GM12878 (cell line): Measurements from ENCODE around the gene DAAM1. TPM values are rescaled to one million over a fixed set of nuclear protein-coding genes. Genes with fewer than 3 reads are reported as not detected.

Source experiments
- ATAC-seq: fragments of 200-7000 bp; cut with Tn5 transposase; 3 replicates; pipeline ENCODE4 v1.9.1; 2020; ENCODE audit warnings: mild to moderate bottlenecking, moderate library complexity
- BruUV-seq: library from RNA; stranded (reverse); fragments of 400-500 nt; replicated peaks from 2 replicates; lab custom pipeline; 2021; lab: Mats Ljungman, UMichigan
- CTCF ChIA-PET: fragments of 300-600 bp; sonication (Branson Sonifier 250); formaldehyde crosslinking; extraction: SDS; loops from one replicate; lab custom pipeline; 2021; ENCODE audit warnings: inconsistent platforms; lab: Yijun Ruan, JAX
- POLR2A ChIA-PET: fragments of 350-600 bp; formaldehyde crosslinking; extraction: SDS; loops from one replicate; lab custom pipeline; 2021; ENCODE audit warnings: inconsistent platforms; lab: Charles Lee
- RAD21 ChIA-PET: fragments of 300-600 bp; sonication (Branson Sonifier 250); formaldehyde crosslinking; loops from one replicate; lab custom pipeline; 2023; ENCODE audit warnings: antibody characterized with exemption; ENCODE audit not compliant: unreplicated experiment; lab: Charles Lee
- SMC1A ChIA-PET: fragments of 300-600 bp; sonication (Branson Sonifier 250); formaldehyde crosslinking; loops from one replicate; lab custom pipeline; 2023; ENCODE audit not compliant: unreplicated experiment, uncharacterized antibody; lab: Charles Lee
- DNase-seq: peaks from one replicate; pipeline ENCODE4 v3.0.0-alpha.2; 2011; ENCODE audit warnings: low read depth, low spot score
- FAIRE-seq: peaks from 3 replicates; lab custom pipeline; 2011; peaks lifted over from hg19 to GRCh38; lab: Jason Lieb, UNC
- H2AFZ ChIP-seq: 2 replicates; pipeline ENCODE4 v1.6.0; 2011; ENCODE audit warnings: low read depth, low read length, control low read depth; ENCODE audit not compliant: control insufficient read depth
- H3K27ac ChIP-seq: 2 replicates; pipeline ENCODE4 v1.5.1; 2011; ENCODE audit warnings: control low read depth; ENCODE audit not compliant: control insufficient read depth, insufficient read depth
- H3K27me3 ChIP-seq, 2 experiments: replicated peaks in 1 of 2; 2 replicates each; pipeline versions ENCODE4 v1.6.0 to v1.6.1; 2011; ENCODE audit warnings: low read length in 1 of 2; ENCODE audit not compliant: control insufficient read depth in 2 of 2, insufficient read depth in 2 of 2
- H3K36me3 ChIP-seq, 2 experiments: 2 replicates each; pipeline ENCODE4 v1.5.1; 2011; ENCODE audit warnings: low read length in 1 of 2; ENCODE audit not compliant: control insufficient read depth in 2 of 2, insufficient read depth in 2 of 2
- H3K4me1 ChIP-seq: 2 replicates; pipeline ENCODE4 v1.6.1; 2011; ENCODE audit warnings: mild to moderate bottlenecking, low read length, moderate library complexity, mixed read lengths; ENCODE audit not compliant: control insufficient read depth, insufficient read depth
- H3K4me2 ChIP-seq: 2 replicates; pipeline ENCODE4 v1.6.0; 2011; ENCODE audit warnings: control low read depth; ENCODE audit not compliant: control insufficient read depth, insufficient read depth
- H3K4me3 ChIP-seq: fragments of 200-600 bp; sonication (generic); 2 replicates; pipeline ENCODE4 v1.5.1; 2016
- H3K79me2 ChIP-seq: 2 replicates; pipeline ENCODE4 v1.6.0; 2011; ENCODE audit warnings: low read length; ENCODE audit not compliant: control insufficient read depth, insufficient read depth
- H3K9ac ChIP-seq: 2 replicates; pipeline ENCODE4 v1.8.0; 2011; ENCODE audit warnings: low read length, control low read depth, mixed read lengths; ENCODE audit not compliant: control insufficient read depth, insufficient read depth
- H3K9me3 ChIP-seq: replicated peaks from 3 replicates; pipeline ENCODE4 v1.5.1; 2011; ENCODE audit warnings: mild to moderate bottlenecking, low read length; ENCODE audit not compliant: control insufficient read depth, insufficient read depth
- H4K20me1 ChIP-seq: 2 replicates; pipeline ENCODE4 v1.6.0; 2011; ENCODE audit not compliant: control insufficient read depth, insufficient read depth
- ATF7 ChIP-seq: fragments of 450-650 bp; IDR thresholded peaks from 2 replicates; pipeline ENCODE4 v1.6.1; 2016; ENCODE audit warnings: low read depth, mild to moderate bottlenecking
- GABPA ChIP-seq: IDR thresholded peaks from 2 replicates; pipeline ENCODE4 v1.6.1; 2014; ENCODE audit warnings: antibody characterized with exemption, low read depth, mild to moderate bottlenecking, inconsistent platforms
- HCFC1 ChIP-seq: fragments of 150-350 bp; IDR thresholded peaks from 2 replicates; pipeline ENCODE4 v1.6.1; 2014; ENCODE audit warnings: low read length
- MTA2 ChIP-seq: fragments of 450-650 bp; IDR thresholded peaks from 2 replicates; pipeline ENCODE4 v1.6.1; 2016; ENCODE audit warnings: low read depth, mild to moderate bottlenecking, moderate library complexity
- POLR2AphosphoS2 ChIP-seq: IDR thresholded peaks from 2 replicates; pipeline ENCODE4 v1.6.1; 2011; ENCODE audit warnings: low read depth, mild to moderate bottlenecking, low read length, improper control_type of control experiment, moderate library complexity
- YY1 ChIP-seq: IDR thresholded peaks from 2 replicates; pipeline ENCODE4 v1.6.1; 2011; ENCODE audit warnings: low read depth, mild to moderate bottlenecking, low read length
- WGBS: methylation state at CpG from one replicate; pipeline ENCODE4 v1.1.6; 2016; ENCODE audit warnings: low lambda C conversion rate; ENCODE audit not compliant: insufficient replicate concordance, insufficient coverage; ENCODE audit errors: missing lambda C conversion rate; 5-methylcytosine and 5-hydroxymethylcytosine counted together
- in situ Hi-C: fragments of 300-500 bp; cut with MboI; formaldehyde crosslinking; loops from 9 replicates; pipeline ENCODE4 v1.14.3; 2018; ENCODE audit warnings: mixed read lengths
- intact Hi-C: fragments of 100-400 bp; cut with micrococcal nuclease; formaldehyde crosslinking; loops from one replicate; pipeline ENCODE4 v1.14.2; 2022; ENCODE audit not compliant: unreplicated experiment
- polyA plus RNA-seq, 11 experiments: library from polyadenylated mRNA; depleted of rRNA in 4 of 11; unstranded in 6 of 11; stranded (reverse) in 5 of 11; fragments of >200 nt; fragmentation: Nextera tagmentation in 4 of 11; fragmentation: Illumina TruSeq in 1 of 11; extraction: Ambion mirVana in 4 of 11; extraction: Trizol in 1 of 11; gene quantifications; 1 replicate in 1 of 11; 2 replicates in 10 of 11; pipeline versions ENCODE4 v1.2.1 to v1.2.3, GENCODE V29; 2011 to 2016; ENCODE audit warnings: inconsistent platforms in 2 of 11, missing spikeins in 2 of 11, low read depth in 1 of 11
- total RNA-seq, 4 experiments: library from RNA; depleted of rRNA in 3 of 4; stranded (reverse); fragments of >200 nt in 3 of 4; fragmentation: Illumina TruSeq in 1 of 4; extraction: Trizol in 1 of 4; gene quantifications; 2 replicates each; pipeline versions ENCODE4 v1.2.1 to v1.2.3, GENCODE V29; 2013 to 2021
- TF ChIP-seq, protein P1 (sequence below): fragments of 450-650 bp; formaldehyde crosslinking; IDR thresholded peaks from 2 replicates; pipeline ENCODE4 v1.5.0; 2022; ENCODE audit warnings: mild to moderate bottlenecking, missing genetic modification characterization

Gene DAAM1
- total and polyA plus RNA-seq, 10 of the 15 experiments (the other 5 are each of a cell fraction or from before 2014, with no cell fraction given), result 13.8 to 32.4 (median 24.2) TPM

DNA sequence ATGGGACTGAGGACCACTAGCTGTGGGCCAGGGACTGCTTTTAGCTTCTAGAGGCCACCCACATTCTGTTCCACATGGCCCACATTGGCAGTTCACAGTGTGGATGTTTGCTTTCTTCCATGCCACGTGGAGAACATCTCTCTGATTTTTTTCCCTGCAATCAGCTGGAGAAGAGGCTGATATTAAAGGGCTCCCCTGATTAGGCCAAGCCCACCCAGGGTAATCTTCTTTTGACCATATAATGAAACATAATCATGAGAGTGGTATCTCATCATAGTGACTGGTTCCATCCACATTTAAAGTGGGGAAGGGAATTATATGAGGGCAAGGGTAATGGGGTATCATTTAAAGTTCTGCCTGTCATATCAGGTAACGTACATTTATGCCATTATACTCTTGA lies 15.8 kb downstream of the DAAM1 start:
- TF ChIP-seq MTA2 (no peak), GABPA (no peak), HCFC1 (no peak), POLR2AphosphoS2 (no peak), YY1 (no peak), ATF7 (no peak)
- TF ChIP-seq, protein P1, sequence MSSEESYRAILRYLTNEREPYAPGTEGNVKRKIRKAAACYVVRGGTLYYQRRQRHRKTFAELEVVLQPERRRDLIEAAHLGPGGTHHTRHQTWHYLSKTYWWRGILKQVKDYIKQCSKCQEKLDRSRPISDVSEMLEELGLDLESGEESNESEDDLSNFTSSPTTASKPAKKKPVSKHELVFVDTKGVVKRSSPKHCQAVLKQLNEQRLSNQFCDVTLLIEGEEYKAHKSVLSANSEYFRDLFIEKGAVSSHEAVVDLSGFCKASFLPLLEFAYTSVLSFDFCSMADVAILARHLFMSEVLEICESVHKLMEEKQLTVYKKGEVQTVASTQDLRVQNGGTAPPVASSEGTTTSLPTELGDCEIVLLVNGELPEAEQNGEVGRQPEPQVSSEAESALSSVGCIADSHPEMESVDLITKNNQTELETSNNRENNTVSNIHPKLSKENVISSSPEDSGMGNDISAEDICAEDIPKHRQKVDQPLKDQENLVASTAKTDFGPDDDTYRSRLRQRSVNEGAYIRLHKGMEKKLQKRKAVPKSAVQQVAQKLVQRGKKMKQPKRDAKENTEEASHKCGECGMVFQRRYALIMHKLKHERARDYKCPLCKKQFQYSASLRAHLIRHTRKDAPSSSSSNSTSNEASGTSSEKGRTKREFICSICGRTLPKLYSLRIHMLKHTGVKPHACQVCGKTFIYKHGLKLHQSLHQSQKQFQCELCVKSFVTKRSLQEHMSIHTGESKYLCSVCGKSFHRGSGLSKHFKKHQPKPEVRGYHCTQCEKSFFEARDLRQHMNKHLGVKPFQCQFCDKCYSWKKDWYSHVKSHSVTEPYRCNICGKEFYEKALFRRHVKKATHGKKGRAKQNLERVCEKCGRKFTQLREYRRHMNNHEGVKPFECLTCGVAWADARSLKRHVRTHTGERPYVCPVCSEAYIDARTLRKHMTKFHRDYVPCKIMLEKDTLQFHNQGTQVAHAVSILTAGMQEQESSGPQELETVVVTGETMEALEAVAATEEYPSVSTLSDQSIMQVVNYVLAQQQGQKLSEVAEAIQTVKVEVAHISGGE (CRISPR knock-in tag), result no peak
- ChIA-PET SMC1A (interaction anchor here (1.0 to 4.9 kb wide), 8 partner anchors 9 to 91 kb away, joined by 3 to 78 read pairs (median 9); partner anchors contain the start of gene DAAM1), CTCF (interaction anchor here (0.6 to 2.4 kb wide), 6 partner anchors 10 to 164 kb away, joined by 3 to 12 read pairs (median 4); no protein-coding TSS in a partner anchor), POLR2A (interaction anchor here (1.0 to 2.1 kb wide), 4 partner anchors 10 to 20 kb away, joined by 4 to 10 read pairs (median 4); no protein-coding TSS in a partner anchor), RAD21 (interaction anchor here (1.0 to 3.0 kb wide), 5 partner anchors 10 to 108 kb away, joined by 3 to 14 read pairs (median 5); no protein-coding TSS in a partner anchor)
- Histone ChIP-seq H2AFZ (no peak overlapping the region), H3K9ac (no peak overlapping the region), H3K27me3 (no peaks in the 10 kb centered on the region), H3K79me2 (peaks cover 7% of the 10 kb centered on the region), H3K27ac (no peak overlapping the region), H3K4me2 (no peak overlapping the region), H3K9me3 (no peaks in the 10 kb centered on the region), H3K36me3 (no peaks in the 10 kb centered on the region), H3K4me1 (peaks cover 8% of the 10 kb centered on the region; the same call in 1 of the 2 replicates), H4K20me1 (no peaks in the 10 kb centered on the region), H3K4me3 (no peak overlapping the region)
- WGBS, result 84% methylated on average over 2 of the region's 2 CpGs
- BruUV-seq, result no TSS peak
- intact Hi-C loops, result no loop called here
- no peak for ATAC-seq
- no peak for DNase-seq
- no peak for FAIRE-seq
- in situ Hi-C loops, result no loop called here
